Smooth muscle cell of the brain vasculature (primary cell): ENCODE data around the gene FAF1.

ENCODE experiments used
- DNase-seq: peaks from one replicate; pipeline ENCODE4 v3.0.0-alpha.2; 2012; ENCODE audit warnings: low read depth, low spot score

The FAF1 gene

DNA sequence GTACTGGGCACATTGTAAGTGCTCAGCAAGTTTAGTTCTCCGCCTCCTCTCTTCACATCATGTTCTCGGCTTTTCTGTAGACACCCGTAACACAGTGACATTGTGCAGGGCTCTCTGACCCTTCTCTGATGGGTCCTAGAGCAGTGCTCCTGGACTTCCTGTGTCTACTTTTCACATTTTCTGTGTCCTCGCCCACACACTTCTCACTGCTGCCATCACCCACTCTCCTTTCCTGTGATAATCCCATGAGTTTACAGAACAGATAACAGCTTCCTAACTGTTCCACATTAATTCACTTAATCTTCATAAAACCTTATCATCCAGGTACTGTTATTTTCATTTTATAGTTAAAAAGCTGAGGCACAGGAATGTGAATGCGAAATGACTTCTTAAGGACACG is 523.6 kb downstream of the FAF1 start:
- no peak for DNase-seq

DNA sequence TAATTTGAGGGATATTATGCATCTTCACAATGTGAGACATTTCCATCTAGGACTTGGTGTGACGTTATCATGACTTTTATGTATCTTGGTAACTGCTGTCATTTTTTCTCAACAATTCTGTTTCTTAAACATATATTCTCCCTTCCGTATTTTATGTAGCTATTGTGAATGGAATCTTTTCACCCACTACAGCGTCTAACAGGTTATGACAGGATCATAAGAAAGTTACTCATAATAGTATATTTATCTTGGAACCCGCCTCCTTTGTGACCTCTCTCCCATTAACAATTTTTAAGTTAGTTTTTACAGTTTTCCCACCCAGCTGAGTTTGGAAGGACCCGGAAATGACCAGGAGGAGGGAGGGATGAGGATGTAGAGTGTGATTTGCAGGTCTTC is 530.1 kb downstream of the FAF1 start:
- no peak for DNase-seq

GRCh38 chr1:50427818-50428779 is 532.0 kb downstream of the FAF1 start:
- no peak for DNase-seq

DNA sequence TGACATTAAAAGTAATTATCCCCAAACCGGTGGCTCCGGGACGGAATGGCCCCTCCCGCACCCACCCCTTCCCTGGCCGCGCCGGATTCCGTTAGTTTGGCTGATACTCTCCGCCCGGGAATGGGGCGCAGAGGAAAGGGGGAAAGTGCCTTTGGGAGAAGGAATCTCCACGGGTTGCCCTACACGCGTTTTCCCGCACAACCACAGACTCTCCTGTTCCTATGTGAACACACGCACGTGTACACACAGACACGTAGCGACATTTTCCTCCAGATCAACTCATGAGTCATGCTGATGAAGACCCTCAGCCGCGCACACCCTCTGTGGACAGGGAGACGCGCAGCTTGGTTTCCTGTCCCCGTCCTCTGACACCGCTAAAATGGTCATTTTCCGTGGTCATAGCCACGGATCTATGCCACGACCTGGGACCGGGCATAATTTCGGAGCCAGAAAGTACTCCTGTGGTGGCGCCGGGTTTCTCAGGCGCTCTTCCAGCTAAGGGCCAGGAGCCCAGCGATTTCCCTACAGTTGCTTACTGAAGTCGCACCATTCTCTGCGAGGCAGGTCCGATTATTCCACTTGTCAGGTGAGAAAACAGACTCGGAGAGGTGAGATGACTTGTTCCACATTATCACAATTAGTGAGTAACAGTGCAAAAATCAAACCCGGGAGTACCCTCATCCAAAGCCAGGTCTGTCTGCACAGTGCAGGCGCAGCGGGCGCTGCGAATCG is 532.8 kb downstream of the FAF1 start:
- no peak for DNase-seq

GRCh38 chr1:50426702-50427085 is 533.4 kb downstream of the FAF1 start:
- no peak for DNase-seq

DNA sequence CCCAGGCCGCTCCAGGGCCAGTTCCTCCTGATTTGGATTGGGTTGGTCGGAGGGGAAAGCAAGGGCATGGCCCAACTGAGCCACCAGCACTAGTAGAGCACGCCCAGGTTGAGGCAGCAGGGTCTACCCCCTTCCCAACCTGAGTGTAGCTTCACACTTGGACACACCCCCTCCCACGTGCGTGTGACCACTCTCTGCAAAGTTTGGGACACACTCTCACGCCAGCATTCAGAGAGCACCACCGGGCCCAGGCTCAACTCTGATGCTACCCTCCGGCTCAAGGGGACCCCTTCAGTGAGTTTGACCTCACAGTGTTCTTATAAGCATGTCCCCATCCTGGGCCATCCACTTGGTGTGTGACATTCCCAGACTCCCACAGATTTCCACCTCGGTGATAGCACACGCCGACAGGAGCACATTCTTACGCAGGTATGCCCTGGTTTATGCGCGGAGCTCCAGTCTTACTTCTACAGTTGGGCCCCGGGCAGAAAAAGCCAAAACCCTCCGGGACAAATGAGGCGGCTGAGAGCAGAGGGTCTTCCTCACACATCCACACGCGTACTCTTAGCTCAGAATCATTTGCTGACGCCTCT is 533.9 kb downstream of the FAF1 start:
- DNase-seq: no peak

GRCh38 chr1:50425376-50426107 is 534.5 kb downstream of the FAF1 start:
- DNase-seq: no peak

DNA sequence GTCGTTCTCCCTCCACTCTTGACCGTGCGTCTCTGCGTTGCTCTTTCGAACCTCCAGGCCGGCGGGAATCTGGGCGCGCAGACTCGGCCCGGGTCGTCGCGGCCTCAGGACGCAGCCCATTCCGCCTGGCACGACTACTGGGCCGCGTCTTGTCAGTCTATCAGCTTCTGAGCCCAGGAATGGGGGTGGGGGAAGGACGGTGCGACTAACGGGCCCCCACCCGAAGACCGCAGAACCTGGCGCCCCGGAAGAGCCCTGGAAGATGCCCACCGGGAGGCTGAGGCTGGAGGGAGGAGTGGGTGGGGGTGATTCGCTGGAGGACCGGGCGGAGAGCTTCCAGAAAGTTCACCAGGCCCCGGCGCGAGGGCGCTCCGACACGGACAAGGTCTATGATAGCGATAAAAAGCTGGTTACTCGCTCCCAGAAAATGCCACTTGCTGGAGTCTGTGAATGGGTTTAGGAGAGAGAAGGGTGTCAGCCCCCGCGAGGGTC is 535.1 kb downstream of the FAF1 start:
- DNase-seq: no peak

- no peak for DNase-seq
Measured at GRCh38 chr1:50424045-50424883, 535.8 kb downstream of the FAF1 start.

- no peak for DNase-seq
Measured at GRCh38 chr1:50423670-50424000, 536.4 kb downstream of the FAF1 start.

DNA sequence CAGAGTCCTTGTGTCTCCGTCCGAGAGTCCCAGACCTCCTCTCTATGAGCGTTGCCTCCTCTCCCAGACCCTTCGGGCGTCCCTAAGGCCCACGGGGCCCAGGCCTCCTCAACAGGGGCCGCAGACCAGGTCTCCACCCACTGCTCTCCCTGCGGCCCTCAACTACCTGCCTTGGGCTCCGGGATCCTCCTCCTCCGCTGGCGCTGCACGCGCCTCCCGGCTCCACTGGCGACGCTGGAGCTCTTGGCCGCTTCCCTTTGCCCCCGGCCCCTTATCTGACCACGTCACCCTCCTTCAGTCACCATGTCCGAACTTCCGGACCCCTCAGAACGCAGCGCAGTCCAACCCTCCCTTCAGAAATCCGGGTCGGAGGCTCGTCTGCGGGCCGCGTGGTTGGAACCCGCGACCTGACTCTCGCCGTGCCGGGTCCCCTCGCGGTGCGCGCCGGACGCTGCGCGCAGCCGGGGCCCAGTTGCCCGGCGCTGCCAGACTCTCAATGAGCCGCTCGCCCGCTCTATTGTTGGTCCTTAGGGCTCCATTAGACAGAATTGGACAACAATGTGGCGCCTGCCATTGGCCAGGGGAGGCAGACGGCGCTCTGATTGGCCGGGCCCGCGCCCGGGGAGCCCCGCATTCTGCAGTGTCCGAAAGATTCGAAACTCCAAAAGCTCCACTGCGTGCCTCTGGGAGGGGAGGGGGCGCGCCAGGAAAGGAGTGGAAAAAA is 537.0 kb downstream of the FAF1 start, which contains the start of gene DMRTA2:
Gene DMRTA2, minus strand, starts transcription at position 498 of the 724 bp plus-strand sequence. CDS start 1,907 bp downstream, outside the sequence.
- DNase-seq: no peak

GRCh38 chr1:50422675-50422945 is 537.5 kb downstream of the FAF1 start:
- DNase-seq: no peak

GRCh38 chr1:50421768-50422674 is 538.0 kb downstream of the FAF1 start:
- no peak for DNase-seq

DNA sequence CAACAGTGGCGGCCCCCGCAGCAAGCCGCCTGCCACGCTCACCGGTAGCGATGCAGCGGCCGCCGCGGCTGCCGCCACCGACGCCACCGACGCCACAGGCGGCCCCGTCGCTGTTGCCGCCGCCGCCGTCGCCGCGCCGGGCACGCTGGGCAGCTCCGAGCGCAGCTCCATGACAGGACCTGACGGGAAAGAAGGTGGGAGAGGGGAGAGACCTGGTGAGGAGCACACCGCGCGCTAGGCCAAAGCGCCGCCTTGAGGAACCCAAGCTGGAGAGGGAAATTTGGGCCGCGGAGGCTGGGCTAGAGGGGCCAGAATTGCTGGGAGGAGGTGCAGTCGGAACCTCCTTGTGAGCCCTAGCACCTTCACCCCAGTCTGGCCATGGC is 538.7 kb downstream of the FAF1 start:
- no peak for DNase-seq

DNA sequence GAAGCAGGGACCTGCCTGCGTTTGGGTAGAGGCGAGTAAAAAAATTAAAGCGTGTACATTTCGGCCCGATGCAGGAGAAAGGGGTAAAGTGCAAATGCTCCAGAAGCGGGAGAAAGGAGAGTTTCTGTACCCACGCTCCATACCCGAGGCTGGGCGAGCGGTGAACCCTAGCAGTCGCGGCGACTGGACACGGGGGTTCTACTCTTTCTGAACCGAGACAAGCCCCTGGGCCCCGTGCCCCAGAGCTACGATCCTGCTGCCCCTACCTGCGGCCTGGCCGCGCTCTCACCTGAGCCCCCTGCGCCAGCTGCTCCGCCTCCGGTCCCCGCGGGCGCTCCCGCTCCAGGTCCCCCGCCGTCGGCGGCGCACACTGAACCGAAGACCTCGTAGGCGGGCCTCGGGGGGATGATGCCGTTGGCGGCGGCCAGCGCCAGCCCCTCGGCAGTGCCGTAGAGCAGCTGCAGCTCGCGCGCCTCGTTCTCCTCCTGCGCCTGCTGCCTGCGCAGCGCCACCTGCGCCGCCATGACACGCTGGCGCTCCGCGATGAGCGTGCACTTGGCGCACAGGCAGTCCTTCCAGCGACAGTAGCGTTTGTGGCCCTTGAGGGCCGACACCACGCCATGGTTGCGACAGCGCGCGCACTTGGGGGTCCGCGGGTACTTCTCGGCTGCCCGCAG is 539.2 kb downstream of the FAF1 start:
- no peak for DNase-seq

GRCh38 chr1:50419907-50420677 is 540.0 kb downstream of the FAF1 start:
- DNase-seq: no peak

GRCh38 chr1:50419192-50419906 is 540.7 kb downstream of the FAF1 start:
- no peak for DNase-seq
